Measurements from ENCODE around the gene PCDH15.

Gene PCDH15

GRCh38 chr10:54800741-54801421 lies at the start of gene PCDH15:
TSS of gene PCDH15 (minus strand) at chr10:54801231. CDS start at chr10:54664262, 136,969 bp downstream.
- in situ Hi-C loops (cut with MboI; ENCODE audit: low sequenced_read_pairs), result no loop called here

- in situ Hi-C loops (cut with MboI; ENCODE audit: low sequenced_read_pairs), result no loop called here
These were observed 42.9 kb upstream of the PCDH15 start for GRCh38 chr10:54843932-54844331.

GRCh38 chr10:54843085-54843646 lies 42.1 kb upstream of the PCDH15 start:
- in situ Hi-C loops (cut with MboI; ENCODE audit: low sequenced_read_pairs), result no loop called here

GRCh38 chr10:54837479-54837878 lies 36.4 kb upstream of the PCDH15 start:
- in situ Hi-C loops (cut with MboI; ENCODE audit: low sequenced_read_pairs), result no loop called here

- in situ Hi-C loops (cut with MboI; ENCODE audit: low sequenced_read_pairs), result no loop called here
These were observed 32.0 kb upstream of the PCDH15 start for GRCh38 chr10:54833029-54833428.

GRCh38 chr10:54826994-54827560 lies 26.0 kb upstream of the PCDH15 start:
- in situ Hi-C loops (cut with MboI; ENCODE audit: low sequenced_read_pairs), result no loop called here

GRCh38 chr10:54815583-54815982 lies 14.6 kb upstream of the PCDH15 start:
- in situ Hi-C loops (cut with MboI; ENCODE audit: low sequenced_read_pairs), result no loop called here

- in situ Hi-C loops (cut with MboI; ENCODE audit: low sequenced_read_pairs), result no loop called here
These were observed 7.3 kb upstream of the PCDH15 start for GRCh38 chr10:54808186-54808935.

- in situ Hi-C loops (cut with MboI; ENCODE audit: low sequenced_read_pairs), result no loop called here
These were observed 1.5 kb downstream of the PCDH15 start for GRCh38 chr10:54799506-54799905.

- in situ Hi-C loops (cut with MboI; ENCODE audit: low sequenced_read_pairs), result no loop called here
These were observed 3.3 kb downstream of the PCDH15 start for GRCh38 chr10:54797636-54798321.

GRCh38 chr10:54796881-54797280 lies 4.2 kb downstream of the PCDH15 start:
- in situ Hi-C loops (cut with MboI; ENCODE audit: low sequenced_read_pairs), result no loop called here

GRCh38 chr10:54776622-54777021 lies 24.4 kb downstream of the PCDH15 start:
- in situ Hi-C loops (cut with MboI; ENCODE audit: low sequenced_read_pairs), result no loop called here

- in situ Hi-C loops (cut with MboI; ENCODE audit: low sequenced_read_pairs), result no loop called here
These were observed 28.4 kb downstream of the PCDH15 start for GRCh38 chr10:54772468-54773122.

GRCh38 chr10:54769051-54769450 lies 32.0 kb downstream of the PCDH15 start:
- in situ Hi-C loops (cut with MboI; ENCODE audit: low sequenced_read_pairs), result no loop called here

- in situ Hi-C loops (cut with MboI; ENCODE audit: low sequenced_read_pairs), result no loop called here
These were observed 42.2 kb downstream of the PCDH15 start for GRCh38 chr10:54758791-54759190.

GRCh38 chr10:54749623-54750022 lies 51.4 kb downstream of the PCDH15 start:
- in situ Hi-C loops (cut with MboI; ENCODE audit: low sequenced_read_pairs), result no loop called here

GRCh38 chr10:54745436-54745835 lies 55.6 kb downstream of the PCDH15 start:
- in situ Hi-C loops (cut with MboI; ENCODE audit: low sequenced_read_pairs), result no loop called here

- in situ Hi-C loops (cut with MboI; ENCODE audit: low sequenced_read_pairs), result no loop called here
These were observed 58.6 kb downstream of the PCDH15 start for GRCh38 chr10:54742416-54742815.

GRCh38 chr10:54728511-54728910 lies 72.5 kb downstream of the PCDH15 start:
- in situ Hi-C loops (cut with MboI; ENCODE audit: low sequenced_read_pairs), result no loop called here

GRCh38 chr10:54722075-54722474 lies 79.0 kb downstream of the PCDH15 start:
- in situ Hi-C loops (cut with MboI; ENCODE audit: low sequenced_read_pairs), result no loop called here

- in situ Hi-C loops (cut with MboI; ENCODE audit: low sequenced_read_pairs), result no loop called here
These were observed 90.1 kb downstream of the PCDH15 start for GRCh38 chr10:54710918-54711317.
